Measurements from ENCODE around the gene DPP6. TPM values are rescaled to one million over a fixed set of nuclear protein-coding genes. Genes with fewer than 3 reads are reported as not detected.

Gene DPP6
- total RNA-seq, 1 donor from 2014 or later = 0.39 TPM

DNA sequence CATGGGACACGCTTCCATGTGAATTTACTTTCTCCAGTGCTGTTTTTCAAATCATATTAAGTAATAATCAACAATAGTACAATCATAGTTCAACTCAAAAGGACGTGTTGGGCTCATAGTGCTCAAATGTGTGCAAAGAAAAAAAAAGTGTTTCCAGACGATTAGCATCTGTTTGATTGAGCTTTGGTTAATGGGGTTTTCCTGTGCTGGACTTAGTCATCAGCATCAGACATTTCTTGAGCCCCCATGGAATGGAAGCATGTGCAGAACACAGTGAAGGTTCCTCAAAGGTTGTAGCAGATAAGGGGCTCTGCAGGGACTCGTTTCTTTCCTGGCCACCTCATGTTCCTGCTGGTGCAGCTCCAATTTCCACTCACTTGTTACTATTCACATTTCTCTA is 716.8 kb downstream of the DPP6 start:
- no peaks in the 10 kb centered on the region for H3K4me1 Mint-ChIP-seq

DNA sequence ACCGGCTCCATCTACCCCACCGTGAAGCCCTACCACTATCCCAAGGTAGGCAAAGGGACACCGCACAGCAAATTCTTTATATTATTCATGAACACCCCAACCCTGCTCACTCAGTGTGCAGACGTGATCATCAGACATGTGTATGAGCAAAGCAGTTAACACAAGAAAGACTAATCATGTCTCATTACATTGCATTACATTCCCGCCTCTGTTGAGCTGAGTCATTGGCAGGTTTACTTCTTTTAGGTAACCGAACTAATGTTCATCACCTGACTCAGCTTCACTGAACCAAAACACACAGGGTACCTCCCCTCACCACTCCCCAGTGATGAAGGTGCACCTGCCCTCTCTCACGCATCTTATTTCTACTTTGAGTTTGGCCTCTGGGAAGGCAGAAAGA is 717.3 kb downstream of the DPP6 start:
- no peaks in the 10 kb centered on the region for H3K27me3 ChIP-seq
- H3F3A ChIP-seq (ENCODE audit: low read depth) = no peaks in the 10 kb centered on the region
- no peak for DNase-seq (ENCODE audit: low spot score)
- no peak overlapping the region for H2AFZ ChIP-seq (replicated peaks)
- H3K4me3 ChIP-seq = no peak overlapping the region
- peaks cover 10% of the 10 kb centered on the region for H3K4me1 ChIP-seq
- H3K79me2 ChIP-seq (ENCODE audit: low read depth) = no peaks in the 10 kb centered on the region
- no peak overlapping the region for H3K4me2 ChIP-seq
- Mint-ChIP-seq H3K4me3 (no peak overlapping the region), H3K36me3 (no peaks in the 10 kb centered on the region), H3K4me1 (no peaks in the 10 kb centered on the region), H3K9me3 (no peaks in the 10 kb centered on the region), H3K27ac (no peak overlapping the region), H3K27me3 (ENCODE audit: insufficient read depth, low read depth) (peaks cover 7% of the 10 kb centered on the region)
- H4K20me1 ChIP-seq (ENCODE audit: low read depth) = no peaks in the 10 kb centered on the region
- no peak overlapping the region for H3K27ac ChIP-seq
- no peaks in the 10 kb centered on the region for H3K36me3 ChIP-seq
- no peak overlapping the region for H3K9ac ChIP-seq
- no peaks in the 10 kb centered on the region for H3K9me3 ChIP-seq (ENCODE audit: low read depth)
- TF ChIP-seq EZH2phosphoT487 (IDR thresholded peaks at IDR 0.05) = no peak
- TF ChIP-seq, protein P1, sequence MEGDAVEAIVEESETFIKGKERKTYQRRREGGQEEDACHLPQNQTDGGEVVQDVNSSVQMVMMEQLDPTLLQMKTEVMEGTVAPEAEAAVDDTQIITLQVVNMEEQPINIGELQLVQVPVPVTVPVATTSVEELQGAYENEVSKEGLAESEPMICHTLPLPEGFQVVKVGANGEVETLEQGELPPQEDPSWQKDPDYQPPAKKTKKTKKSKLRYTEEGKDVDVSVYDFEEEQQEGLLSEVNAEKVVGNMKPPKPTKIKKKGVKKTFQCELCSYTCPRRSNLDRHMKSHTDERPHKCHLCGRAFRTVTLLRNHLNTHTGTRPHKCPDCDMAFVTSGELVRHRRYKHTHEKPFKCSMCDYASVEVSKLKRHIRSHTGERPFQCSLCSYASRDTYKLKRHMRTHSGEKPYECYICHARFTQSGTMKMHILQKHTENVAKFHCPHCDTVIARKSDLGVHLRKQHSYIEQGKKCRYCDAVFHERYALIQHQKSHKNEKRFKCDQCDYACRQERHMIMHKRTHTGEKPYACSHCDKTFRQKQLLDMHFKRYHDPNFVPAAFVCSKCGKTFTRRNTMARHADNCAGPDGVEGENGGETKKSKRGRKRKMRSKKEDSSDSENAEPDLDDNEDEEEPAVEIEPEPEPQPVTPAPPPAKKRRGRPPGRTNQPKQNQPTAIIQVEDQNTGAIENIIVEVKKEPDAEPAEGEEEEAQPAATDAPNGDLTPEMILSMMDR (IDR thresholded peaks at IDR 0.05) = no peak
- no peak for TF ChIP-seq EZH2 (IDR thresholded peaks at IDR 0.05)

More for the DNA sequence above, 716.8 kb downstream of the DPP6 start:
- DNase-seq (ENCODE audit: low spot score) = no peak
- peaks cover 7% of the 10 kb centered on the region for H3K27me3 Mint-ChIP-seq (ENCODE audit: insufficient read depth, low read depth)
- no peaks in the 10 kb centered on the region for H3K36me3 Mint-ChIP-seq
- no peak overlapping the region for H3K4me2 ChIP-seq
- H3K4me3 Mint-ChIP-seq = no peak overlapping the region
- no peaks in the 10 kb centered on the region for H3K36me3 ChIP-seq
- TF ChIP-seq EZH2 (IDR thresholded peaks at IDR 0.05) (no peak), EZH2phosphoT487 (IDR thresholded peaks at IDR 0.05) (no peak)
- TF ChIP-seq, protein P1 (IDR thresholded peaks at IDR 0.05) = no peak
- no peak overlapping the region for H3K9ac ChIP-seq
- H3F3A ChIP-seq (ENCODE audit: low read depth) = no peaks in the 10 kb centered on the region
- H2AFZ ChIP-seq (replicated peaks) = no peak overlapping the region
- no peaks in the 10 kb centered on the region for H4K20me1 ChIP-seq (ENCODE audit: low read depth)
- H3K27ac Mint-ChIP-seq = no peak overlapping the region
- H3K4me3 ChIP-seq = no peak overlapping the region
- H3K9me3 ChIP-seq (ENCODE audit: low read depth) = no peaks in the 10 kb centered on the region
- H3K9me3 Mint-ChIP-seq = no peaks in the 10 kb centered on the region
- H3K4me1 ChIP-seq = peaks cover 10% of the 10 kb centered on the region
- H3K79me2 ChIP-seq (ENCODE audit: low read depth) = no peaks in the 10 kb centered on the region
- H3K27ac ChIP-seq = no peak overlapping the region
- H3K27me3 ChIP-seq = no peaks in the 10 kb centered on the region

DNA sequence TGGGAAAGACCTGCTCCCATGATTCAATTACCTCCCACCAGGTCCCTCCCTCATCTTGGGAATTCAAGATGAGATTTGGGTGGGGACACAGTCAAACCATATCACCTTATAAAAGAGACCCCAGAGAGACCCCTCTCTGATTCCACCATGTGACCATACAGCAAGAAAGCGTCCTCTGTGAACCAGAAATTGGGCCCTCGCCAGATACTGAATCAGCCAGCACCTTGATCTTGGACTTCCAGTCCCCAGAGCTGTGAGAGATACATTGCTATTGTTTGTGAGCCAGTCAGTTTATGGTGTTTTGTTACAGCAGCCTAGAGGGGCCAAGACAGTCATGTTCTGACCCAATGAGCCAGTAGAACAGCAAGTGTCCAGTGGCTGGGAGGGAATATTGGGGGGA is 718.2 kb downstream of the DPP6 start:
- DNase-seq (ENCODE audit: low spot score) = no peak
- Histone ChIP-seq H3K4me1 (peaks cover 7% of the 10 kb centered on the region), H2AFZ (replicated peaks) (no peak overlapping the region), H4K20me1 (ENCODE audit: low read depth) (no peaks in the 10 kb centered on the region), H3K9ac (no peak overlapping the region), H3K27me3 (no peaks in the 10 kb centered on the region), H3K27ac (no peak overlapping the region), H3K9me3 (ENCODE audit: low read depth) (no peaks in the 10 kb centered on the region), H3K79me2 (ENCODE audit: low read depth) (no peaks in the 10 kb centered on the region), H3K36me3 (no peaks in the 10 kb centered on the region), H3K4me2 (no peak overlapping the region), H3F3A (ENCODE audit: low read depth) (no peaks in the 10 kb centered on the region), H3K4me3 (no peak overlapping the region)
- Mint-ChIP-seq H3K27me3 (ENCODE audit: insufficient read depth, low read depth) (peaks cover 7% of the 10 kb centered on the region), H3K27ac (no peak overlapping the region), H3K36me3 (no peaks in the 10 kb centered on the region), H3K4me1 (no peaks in the 10 kb centered on the region), H3K4me3 (no peak overlapping the region), H3K9me3 (no peaks in the 10 kb centered on the region)
- TF ChIP-seq, protein P1 (IDR thresholded peaks at IDR 0.05) = no peak
- no peak for TF ChIP-seq EZH2 (IDR thresholded peaks at IDR 0.05)

All from neural progenitor cell (in vitro differentiated cells).